IPS DF 6.9 (cell line): ENCODE measurements around the gene TDRD7.
"Not testable (repeated sequence)": the region's sequence is repeated elsewhere in the genome, so short reads cannot be mapped to it uniquely, and the experiment has no call there.

Experiments
- DNase-seq: peaks from one replicate; pipeline ENCODE4 v3.0.0-alpha.2; 2013; ENCODE audit warnings: low read depth, low spot score
- H3K27ac ChIP-seq: one replicate; pipeline ENCODE4 v1.5.1; 2013; ENCODE audit warnings: low read length, control low read depth
- H3K27me3 ChIP-seq: 2 replicates; pipeline ENCODE4 v1.6.1; 2013; ENCODE audit warnings: mild to moderate bottlenecking, low read length; ENCODE audit not compliant: control insufficient read depth, insufficient read depth
- H3K36me3 ChIP-seq: 2 replicates; pipeline ENCODE4 v1.6.1; 2013; ENCODE audit warnings: low read length; ENCODE audit not compliant: control insufficient read depth, insufficient read depth
- H3K4me1 ChIP-seq: 2 replicates; pipeline ENCODE4 v1.6.1; 2013; ENCODE audit warnings: low read length; ENCODE audit not compliant: control insufficient read depth, insufficient read depth
- H3K4me3 ChIP-seq: 2 replicates; pipeline ENCODE4 v1.5.1; 2013; ENCODE audit warnings: mild to moderate bottlenecking, low read length
- H3K9me3 ChIP-seq: 2 replicates; pipeline ENCODE4 v1.6.1; 2013; ENCODE audit warnings: low read length, inconsistent platforms; ENCODE audit not compliant: control insufficient read depth, insufficient read depth
- WGBS: extraction: QIAGEN DNeasy Blood & Tissue Kit; methylation state at CpG from one replicate; pipeline ENCODE4 v1.1.7; 2013; ENCODE audit warnings: mixed read lengths, missing lambda C conversion rate; ENCODE audit not compliant: insufficient read length, insufficient coverage; 5-methylcytosine and 5-hydroxymethylcytosine counted together

TDRD7 gene

GRCh38 chr9:97475059-97475458 is 63.2 kb downstream of the TDRD7 start:
- H3K4me3 ChIP-seq = no peak overlapping the region
- H3K36me3 ChIP-seq = no peaks in the 10 kb centered on the region
- no peak for DNase-seq
- no peak overlapping the region for H3K27ac ChIP-seq
- WGBS = no CpG with 5 or more reads among the region's 2 CpGs
- no peaks in the 10 kb centered on the region for H3K27me3 ChIP-seq
- no peaks in the 10 kb centered on the region for H3K9me3 ChIP-seq
- no peaks in the 10 kb centered on the region for H3K4me1 ChIP-seq

- DNase-seq = no peak
- Histone ChIP-seq H3K27me3 (no peaks in the 10 kb centered on the region), H3K9me3 (no peaks in the 10 kb centered on the region), H3K4me3 (no peak overlapping the region), H3K4me1 (no peaks in the 10 kb centered on the region), H3K27ac (no peak overlapping the region), H3K36me3 (no peaks in the 10 kb centered on the region)
- WGBS = no CpG with 5 or more reads among the region's 3 CpGs
These were observed 66.5 kb downstream of the TDRD7 start for GRCh38 chr9:97478301-97478981.

- DNase-seq = no peak
- no peak overlapping the region for H3K27ac ChIP-seq
- no CpG with 5 or more reads among the region's 5 CpGs for WGBS
- no peaks in the 10 kb centered on the region for H3K36me3 ChIP-seq
- H3K4me3 ChIP-seq = no peak overlapping the region
- no peaks in the 10 kb centered on the region for H3K4me1 ChIP-seq
- H3K9me3 ChIP-seq = no peaks in the 10 kb centered on the region
- no peaks in the 10 kb centered on the region for H3K27me3 ChIP-seq
These were observed 67.7 kb downstream of the TDRD7 start for GRCh38 chr9:97479496-97480159.

- no peak for DNase-seq
- Histone ChIP-seq H3K4me3 (no peak overlapping the region), H3K27ac (no peak overlapping the region), H3K9me3 (no peaks in the 10 kb centered on the region), H3K27me3 (no peaks in the 10 kb centered on the region), H3K36me3 (no peaks in the 10 kb centered on the region), H3K4me1 (no peaks in the 10 kb centered on the region)
- no CpG with 5 or more reads among the region's 1 CpG for WGBS
These were observed 68.3 kb downstream of the TDRD7 start for GRCh38 chr9:97480174-97480573.

- DNase-seq = no peak
- Histone ChIP-seq H3K36me3 (no peaks in the 10 kb centered on the region), H3K9me3 (no peaks in the 10 kb centered on the region), H3K27me3 (no peaks in the 10 kb centered on the region), H3K4me1 (no peaks in the 10 kb centered on the region), H3K4me3 (no peak overlapping the region), H3K27ac (no peak overlapping the region)
- WGBS = no CpG with 5 or more reads among the region's 1 CpG
These were observed 68.9 kb downstream of the TDRD7 start for GRCh38 chr9:97480749-97481148.

GRCh38 chr9:97484134-97484533 is 72.2 kb downstream of the TDRD7 start:
- Histone ChIP-seq H3K4me1 (no peaks in the 10 kb centered on the region), H3K4me3 (no peak overlapping the region), H3K27me3 (no peaks in the 10 kb centered on the region), H3K27ac (no peak overlapping the region), H3K9me3 (no peaks in the 10 kb centered on the region), H3K36me3 (no peaks in the 10 kb centered on the region)
- no CpG with 5 or more reads among the region's 1 CpG for WGBS
- no peak for DNase-seq

- H3K27me3 ChIP-seq = no peaks in the 10 kb centered on the region
- H3K4me1 ChIP-seq = no peaks in the 10 kb centered on the region
- no peak overlapping the region for H3K4me3 ChIP-seq
- WGBS = no CpG with 5 or more reads among the region's 2 CpGs
- H3K36me3 ChIP-seq = no peaks in the 10 kb centered on the region
- H3K27ac ChIP-seq = no peak overlapping the region
- no peaks in the 10 kb centered on the region for H3K9me3 ChIP-seq
- DNase-seq = no peak
These were observed 75.2 kb downstream of the TDRD7 start for GRCh38 chr9:97487107-97487506.

- no CpG with 5 or more reads among the region's 1 CpG for WGBS
- H3K27me3 ChIP-seq = no peaks in the 10 kb centered on the region
- no peak for DNase-seq
These were observed 76.0 kb downstream of the TDRD7 start for GRCh38 chr9:97487861-97488260.

GRCh38 chr9:97491216-97491999 is 79.5 kb downstream of the TDRD7 start:
- Histone ChIP-seq H3K36me3 (no peaks in the 10 kb centered on the region), H3K4me3 (no peak overlapping the region), H3K27ac (no peak overlapping the region), H3K27me3 (no peaks in the 10 kb centered on the region), H3K9me3 (no peaks in the 10 kb centered on the region; the same call in 1 of the 2 replicates), H3K4me1 (no peaks in the 10 kb centered on the region)
- no CpG with 5 or more reads among the region's 1 CpG for WGBS
- no peak for DNase-seq

More at GRCh38 chr9:97487861-97488260, 76.0 kb downstream of the TDRD7 start:
- H3K4me3 ChIP-seq = no peak overlapping the region
- H3K4me1 ChIP-seq = no peaks in the 10 kb centered on the region
- H3K36me3 ChIP-seq = no peaks in the 10 kb centered on the region
- no peak overlapping the region for H3K27ac ChIP-seq
- H3K9me3 ChIP-seq = no peaks in the 10 kb centered on the region

GRCh38 chr9:97497558-97498375 is 85.9 kb downstream of the TDRD7 start:
- not testable (repeated sequence) for H3K4me3 ChIP-seq, H3K9me3 ChIP-seq
- no CpG with 5 or more reads among the region's 36 CpGs for WGBS

More at GRCh38 chr9:97497558-97498375, 85.9 kb downstream of the TDRD7 start:
- H3K4me1 ChIP-seq, H3K36me3 ChIP-seq, DNase-seq, H3K27ac ChIP-seq: not testable (repeated sequence)
- peaks cover 16% of the 10 kb centered on the region for H3K27me3 ChIP-seq
